Endothelial cell of umbilical vein (primary cell): Measurements from ENCODE around the gene GLMN.

Experiments used
- POLR2A ChIP-seq: IDR thresholded peaks from 2 replicates; pipeline ENCODE4 v1.6.1; 2012; ENCODE audit warnings: low read depth, mild to moderate bottlenecking, control low read depth, low read length
- TF ChIP-seq, protein P1 (sequence below): IDR thresholded peaks from 2 replicates; pipeline ENCODE4 v1.6.1; 2011; ENCODE audit not compliant: insufficient read depth, insufficient read length

DNA sequence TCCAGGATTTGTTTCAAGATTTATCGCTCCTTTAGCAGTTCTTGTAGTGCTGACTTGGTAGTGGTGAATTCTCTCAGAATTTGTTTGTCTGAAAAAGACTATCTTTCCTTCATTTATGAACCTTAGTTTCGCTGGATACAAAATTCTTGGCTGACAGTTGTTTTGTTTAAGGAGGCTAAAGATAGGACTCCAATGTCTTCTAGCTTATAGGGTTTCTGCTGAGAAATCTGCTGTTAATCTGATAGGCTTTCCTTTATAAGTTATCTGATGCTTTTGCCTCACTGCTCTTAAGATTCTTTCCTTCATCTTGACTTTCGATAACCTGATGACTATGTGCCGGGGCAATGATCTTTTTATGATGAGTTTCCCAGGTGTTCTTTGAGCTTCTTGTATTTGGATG, 29.0 kb upstream of the GLMN start:
- no peak for TF ChIP-seq POLR2A
- TF ChIP-seq, protein P1, sequence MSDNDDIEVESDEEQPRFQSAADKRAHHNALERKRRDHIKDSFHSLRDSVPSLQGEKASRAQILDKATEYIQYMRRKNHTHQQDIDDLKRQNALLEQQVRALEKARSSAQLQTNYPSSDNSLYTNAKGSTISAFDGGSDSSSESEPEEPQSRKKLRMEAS: no peak
